Measurements from ENCODE around the gene EVPL. TPM values are rescaled to one million over a fixed set of nuclear protein-coding genes. Genes with fewer than 3 reads are reported as not detected.

The EVPL gene
- total and polyA plus RNA-seq, 10 of the 15 experiments (the other 5 are each of a cell fraction or from before 2014, with no cell fraction given) = 0.03 TPM; not detected in 9

DNA sequence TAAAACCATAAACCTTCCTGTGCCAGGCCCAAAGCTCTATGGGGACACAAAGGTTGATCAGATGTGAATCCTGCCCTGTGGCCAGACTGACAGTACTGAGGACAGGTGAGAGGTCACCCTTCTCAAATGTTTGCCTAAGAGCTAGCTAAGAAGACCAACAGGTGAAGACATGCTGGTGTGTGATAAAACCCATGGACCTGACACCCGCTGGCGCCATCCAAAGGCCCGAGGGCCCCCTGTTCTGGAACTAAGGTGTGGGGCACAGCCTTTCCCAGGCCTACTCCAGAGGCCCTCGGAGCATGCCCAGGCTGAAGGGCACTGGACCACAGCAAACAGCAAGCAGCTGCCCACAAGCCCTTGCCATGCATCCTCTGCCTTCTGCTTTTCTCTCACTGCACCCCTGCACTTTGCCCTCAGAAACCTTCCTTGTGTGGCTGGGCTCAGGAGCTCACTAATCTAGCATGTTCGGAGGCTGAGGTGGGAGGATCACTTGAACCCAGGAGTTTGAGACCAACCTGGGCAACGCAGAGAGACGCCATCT, 31.7 kb downstream of the EVPL start (continued):
- TF ChIP-seq CBFB (IDR thresholded peaks at IDR 0.05; ENCODE audit: low read depth) (no peak), IKZF1 (conservative IDR thresholded peaks at IDR 0.05) (no peak), BACH1 (IDR thresholded peaks at IDR 0.05; ENCODE audit: borderline replicate concordance) (no peak)

DNA sequence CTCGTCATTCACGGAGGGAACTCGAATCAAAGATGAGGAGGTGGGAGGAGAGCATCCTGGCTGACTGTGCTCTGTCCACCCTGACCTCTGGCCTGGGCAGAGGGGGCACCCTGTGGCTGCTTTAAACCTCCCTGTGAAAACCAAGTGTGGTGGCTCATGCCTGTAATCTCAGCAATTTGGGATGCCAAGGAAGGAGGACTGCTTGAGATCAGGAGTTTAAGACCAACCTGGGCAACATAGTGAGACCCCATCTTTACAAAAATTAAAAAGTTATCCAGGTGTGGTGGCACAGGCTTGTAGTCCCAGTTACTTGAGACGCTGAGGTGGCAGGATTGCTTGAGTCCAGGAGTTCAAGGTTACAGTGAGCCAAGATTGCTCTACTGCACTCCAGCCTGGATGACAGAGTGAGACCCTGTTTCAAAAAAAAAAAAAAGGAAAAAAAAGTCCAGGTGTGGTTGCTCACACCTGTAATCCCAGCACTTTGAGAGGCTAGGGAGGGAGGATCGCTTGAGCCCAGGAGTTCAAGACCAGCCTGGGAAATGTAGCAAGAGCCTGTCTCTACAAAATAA, 32.2 kb downstream of the EVPL start:
- in situ Hi-C loops (cut with MboI) (no loop called here), intact Hi-C loops (cut with micrococcal nuclease; ENCODE audit: unreplicated experiment) (loop anchor here (5.0 kb wide), 1 partner anchor 53 kb away; the partner anchor contains the start of gene FBF1)
- Histone ChIP-seq H3K79me2 (ENCODE audit: control insufficient read depth, insufficient read depth, low read length) (no peaks in the 10 kb centered on the region), H3K4me1 (ENCODE audit: control insufficient read depth, insufficient read depth, low read length) (peaks cover 25% of the 10 kb centered on the region), H3K9ac (ENCODE audit: control insufficient read depth, insufficient read depth, low read length) (no peak overlapping the region), H2AFZ (ENCODE audit: control insufficient read depth, low read depth, low read length) (no peak overlapping the region), H3K4me2 (ENCODE audit: control insufficient read depth, insufficient read depth) (no peak overlapping the region), H3K27ac (ENCODE audit: control insufficient read depth, insufficient read depth) (no peak overlapping the region), H3K9me3 (replicated peaks; ENCODE audit: control insufficient read depth, insufficient read depth, low read length) (no peaks in the 10 kb centered on the region), H3K27me3 (replicated peaks in 1 of 2; ENCODE audit: control insufficient read depth in 2 of 2, insufficient read depth in 2 of 2, low read length in 1 of 2) (no peaks in the 10 kb centered on the region), H4K20me1 (ENCODE audit: control insufficient read depth, insufficient read depth) (no peaks in the 10 kb centered on the region), H3K4me3 (no peak overlapping the region), H3K36me3 (ENCODE audit: control insufficient read depth in 2 of 2, insufficient read depth in 2 of 2, low read length in 1 of 2) (peaks cover 3 to 4% of the 10 kb centered on the region in 2 experiments; a peak in 3 of 4 replicates)
- DNase-seq (ENCODE audit: low read depth, low spot score) (no peak), ATAC-seq (no peak), FAIRE-seq (no peak)
- no TSS peak for BruUV-seq (replicated peaks)
- SMC1A ChIA-PET (ENCODE audit: uncharacterized antibody, unreplicated experiment) = interaction anchor here (0.9 kb wide), 1 partner anchor 11 kb away, joined by 3 read pairs; no protein-coding TSS in a partner anchor
- RAD21 ChIA-PET (ENCODE audit: unreplicated experiment) = no interaction called here
- 76% methylated on average over 5 of the region's 5 CpGs for WGBS (ENCODE audit: insufficient coverage, insufficient replicate concordance, low lambda C conversion rate, missing lambda C conversion rate)
- POLR2A ChIA-PET = interaction anchor here (2.9 kb wide), 1 partner anchor 14 kb away, joined by 24 read pairs; no protein-coding TSS in a partner anchor
- TF ChIP-seq, protein P1, sequence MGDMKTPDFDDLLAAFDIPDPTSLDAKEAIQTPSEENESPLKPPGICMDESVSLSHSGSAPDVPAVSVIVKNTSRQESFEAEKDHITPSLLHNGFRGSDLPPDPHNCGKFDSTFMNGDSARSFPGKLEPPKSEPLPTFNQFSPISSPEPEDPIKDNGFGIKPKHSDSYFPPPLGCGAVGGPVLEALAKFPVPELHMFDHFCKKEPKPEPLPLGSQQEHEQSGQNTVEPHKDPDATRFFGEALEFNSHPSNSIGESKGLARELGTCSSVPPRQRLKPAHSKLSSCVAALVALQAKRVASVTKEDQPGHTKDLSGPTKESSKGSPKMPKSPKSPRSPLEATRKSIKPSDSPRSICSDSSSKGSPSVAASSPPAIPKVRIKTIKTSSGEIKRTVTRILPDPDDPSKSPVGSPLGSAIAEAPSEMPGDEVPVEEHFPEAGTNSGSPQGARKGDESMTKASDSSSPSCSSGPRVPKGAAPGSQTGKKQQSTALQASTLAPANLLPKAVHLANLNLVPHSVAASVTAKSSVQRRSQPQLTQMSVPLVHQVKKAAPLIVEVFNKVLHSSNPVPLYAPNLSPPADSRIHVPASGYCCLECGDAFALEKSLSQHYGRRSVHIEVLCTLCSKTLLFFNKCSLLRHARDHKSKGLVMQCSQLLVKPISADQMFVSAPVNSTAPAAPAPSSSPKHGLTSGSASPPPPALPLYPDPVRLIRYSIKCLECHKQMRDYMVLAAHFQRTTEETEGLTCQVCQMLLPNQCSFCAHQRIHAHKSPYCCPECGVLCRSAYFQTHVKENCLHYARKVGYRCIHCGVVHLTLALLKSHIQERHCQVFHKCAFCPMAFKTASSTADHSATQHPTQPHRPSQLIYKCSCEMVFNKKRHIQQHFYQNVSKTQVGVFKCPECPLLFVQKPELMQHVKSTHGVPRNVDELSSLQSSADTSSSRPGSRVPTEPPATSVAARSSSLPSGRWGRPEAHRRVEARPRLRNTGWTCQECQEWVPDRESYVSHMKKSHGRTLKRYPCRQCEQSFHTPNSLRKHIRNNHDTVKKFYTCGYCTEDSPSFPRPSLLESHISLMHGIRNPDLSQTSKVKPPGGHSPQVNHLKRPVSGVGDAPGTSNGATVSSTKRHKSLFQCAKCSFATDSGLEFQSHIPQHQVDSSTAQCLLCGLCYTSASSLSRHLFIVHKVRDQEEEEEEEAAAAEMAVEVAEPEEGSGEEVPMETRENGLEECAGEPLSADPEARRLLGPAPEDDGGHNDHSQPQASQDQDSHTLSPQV (IDR thresholded peaks at IDR 0.05) = no peak
- TF ChIP-seq MYB (IDR thresholded peaks at IDR 0.05; ENCODE audit: borderline replicate concordance, low read depth, low read length) (no peak), CREB1 (IDR thresholded peaks at IDR 0.05; ENCODE audit: low read depth) (no peak), FOXM1 (IDR thresholded peaks at IDR 0.05; ENCODE audit: low read depth, low read length) (no peak), SREBF1 (IDR thresholded peaks at IDR 0.05; ENCODE audit: low read length) (no peak), YBX1 (IDR thresholded peaks at IDR 0.05) (no peak)
- TF ChIP-seq, protein P2, sequence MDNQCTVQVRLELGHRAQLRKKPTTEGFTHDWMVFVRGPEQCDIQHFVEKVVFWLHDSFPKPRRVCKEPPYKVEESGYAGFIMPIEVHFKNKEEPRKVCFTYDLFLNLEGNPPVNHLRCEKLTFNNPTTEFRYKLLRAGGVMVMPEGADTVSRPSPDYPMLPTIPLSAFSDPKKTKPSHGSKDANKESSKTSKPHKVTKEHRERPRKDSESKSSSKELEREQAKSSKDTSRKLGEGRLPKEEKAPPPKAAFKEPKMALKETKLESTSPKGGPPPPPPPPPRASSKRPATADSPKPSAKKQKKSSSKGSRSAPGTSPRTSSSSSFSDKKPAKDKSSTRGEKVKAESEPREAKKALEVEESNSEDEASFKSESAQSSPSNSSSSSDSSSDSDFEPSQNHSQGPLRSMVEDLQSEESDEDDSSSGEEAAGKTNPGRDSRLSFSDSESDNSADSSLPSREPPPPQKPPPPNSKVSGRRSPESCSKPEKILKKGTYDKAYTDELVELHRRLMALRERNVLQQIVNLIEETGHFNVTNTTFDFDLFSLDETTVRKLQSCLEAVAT (IDR thresholded peaks at IDR 0.05) = no peak
- CTCF ChIA-PET = interaction anchor here (0.6 kb wide), 1 partner anchor 189 kb away, joined by 3 read pairs; no protein-coding TSS in a partner anchor

All from GM12878 (cell line).